GM12873 (cell line): ENCODE data around the gene ONECUT3.

ENCODE experiments used
- CTCF ChIP-seq: IDR thresholded peaks from 2 replicates; pipeline ENCODE4 v1.5.1; 2012; ENCODE audit warnings: low read depth, mild to moderate bottlenecking, moderate library complexity, low read length, control low read depth; ENCODE audit not compliant: insufficient read depth; ENCODE audit errors: missing control alignments

ONECUT3 gene

GRCh38 chr19:1744822-1745563 lies 8.3 kb upstream of the ONECUT3 start:
- TF ChIP-seq CTCF: no peak

GRCh38 chr19:1745589-1746031 lies 7.7 kb upstream of the ONECUT3 start:
- TF ChIP-seq CTCF: no peak

GRCh38 chr19:1746401-1747284 lies 6.7 kb upstream of the ONECUT3 start:
- no peak for TF ChIP-seq CTCF

GRCh38 chr19:1747285-1748114 lies 5.8 kb upstream of the ONECUT3 start:
- TF ChIP-seq CTCF: no peak

- TF ChIP-seq CTCF: no peak
Observed at GRCh38 chr19:1748115-1748872, 5.0 kb upstream of the ONECUT3 start.

- TF ChIP-seq CTCF: no peak
Observed at GRCh38 chr19:1748873-1749341, 4.4 kb upstream of the ONECUT3 start.
